ENCODE measurements around the gene LEF1.

LEF1 gene

DNA sequence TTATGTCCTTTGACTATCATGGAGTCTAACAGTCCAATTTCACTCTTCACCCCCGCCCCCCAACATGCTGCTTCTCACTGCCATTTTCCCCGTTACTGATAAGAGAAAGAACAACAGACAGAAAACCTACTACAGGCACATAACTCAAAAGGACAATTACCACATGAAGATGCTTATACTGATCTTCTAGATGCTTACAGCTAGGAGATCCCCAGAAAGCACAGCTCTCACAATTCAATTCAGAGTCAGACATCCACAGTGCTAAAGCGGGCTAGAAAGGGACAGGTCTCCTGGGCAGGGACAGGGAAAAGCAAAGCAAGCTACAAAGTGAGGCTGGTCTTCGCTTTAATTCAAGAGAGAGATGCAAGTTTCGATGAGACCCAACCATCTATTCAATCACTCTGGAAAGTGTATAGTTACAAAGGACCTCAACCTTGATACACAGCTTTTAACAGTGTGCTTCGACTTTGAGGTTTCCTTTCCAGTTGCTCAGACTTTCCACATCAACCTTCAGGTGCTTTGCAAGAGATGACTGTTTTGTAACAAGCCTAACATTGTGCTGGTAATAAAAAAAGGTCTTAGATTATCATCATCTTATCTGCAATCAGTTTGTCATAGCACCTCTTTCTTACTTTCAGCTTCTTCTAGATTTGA is 60.9 kb downstream of the LEF1 start:
- Histone ChIP-seq H3K36me3 (no peaks in the 10 kb centered on the region), H3K4me3 (no peak overlapping the region), H3K4me1 (no peaks in the 10 kb centered on the region), H3K27ac (no peak overlapping the region), H3K9me3 (no peaks in the 10 kb centered on the region), H3K27me3 (peaks cover 0 to 5% of the 10 kb centered on the region in 2 donors)
- TF ChIP-seq, protein P1, sequence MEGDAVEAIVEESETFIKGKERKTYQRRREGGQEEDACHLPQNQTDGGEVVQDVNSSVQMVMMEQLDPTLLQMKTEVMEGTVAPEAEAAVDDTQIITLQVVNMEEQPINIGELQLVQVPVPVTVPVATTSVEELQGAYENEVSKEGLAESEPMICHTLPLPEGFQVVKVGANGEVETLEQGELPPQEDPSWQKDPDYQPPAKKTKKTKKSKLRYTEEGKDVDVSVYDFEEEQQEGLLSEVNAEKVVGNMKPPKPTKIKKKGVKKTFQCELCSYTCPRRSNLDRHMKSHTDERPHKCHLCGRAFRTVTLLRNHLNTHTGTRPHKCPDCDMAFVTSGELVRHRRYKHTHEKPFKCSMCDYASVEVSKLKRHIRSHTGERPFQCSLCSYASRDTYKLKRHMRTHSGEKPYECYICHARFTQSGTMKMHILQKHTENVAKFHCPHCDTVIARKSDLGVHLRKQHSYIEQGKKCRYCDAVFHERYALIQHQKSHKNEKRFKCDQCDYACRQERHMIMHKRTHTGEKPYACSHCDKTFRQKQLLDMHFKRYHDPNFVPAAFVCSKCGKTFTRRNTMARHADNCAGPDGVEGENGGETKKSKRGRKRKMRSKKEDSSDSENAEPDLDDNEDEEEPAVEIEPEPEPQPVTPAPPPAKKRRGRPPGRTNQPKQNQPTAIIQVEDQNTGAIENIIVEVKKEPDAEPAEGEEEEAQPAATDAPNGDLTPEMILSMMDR (IDR thresholded peaks at IDR 0.05): no peak
- intact Hi-C loops (cut with DNase I; ENCODE audit: low total_unique reads): no loop called here
- DNase-seq: no peak

DNA sequence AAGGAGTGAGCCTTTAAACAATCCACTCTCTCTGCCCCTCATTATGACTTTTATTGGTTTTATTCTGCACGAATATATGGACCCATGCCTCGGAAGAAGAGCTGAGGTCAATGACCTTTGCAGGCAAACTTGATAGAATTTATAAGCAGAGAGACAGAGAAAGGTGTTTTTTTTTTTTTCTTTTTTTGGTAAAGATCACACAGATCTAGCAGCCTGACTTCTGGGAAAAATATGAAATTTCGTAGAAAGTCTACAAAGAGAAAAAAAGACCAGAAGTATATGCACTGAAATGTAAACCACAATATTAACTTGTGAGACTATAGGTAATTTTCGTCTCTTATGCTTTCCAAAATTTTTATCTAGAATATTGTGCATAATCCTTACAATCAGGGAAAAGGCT is 61.6 kb downstream of the LEF1 start:
- intact Hi-C loops (cut with DNase I; ENCODE audit: low total_unique reads): no loop called here
- TF ChIP-seq, protein P1 (IDR thresholded peaks at IDR 0.05): no peak
- Histone ChIP-seq H3K4me3 (no peak overlapping the region), H3K36me3 (no peaks in the 10 kb centered on the region), H3K27ac (no peak overlapping the region), H3K4me1 (no peaks in the 10 kb centered on the region), H3K9me3 (no peaks in the 10 kb centered on the region), H3K27me3 (peaks cover 0 to 5% of the 10 kb centered on the region in 2 donors)
- no peak for DNase-seq

DNA sequence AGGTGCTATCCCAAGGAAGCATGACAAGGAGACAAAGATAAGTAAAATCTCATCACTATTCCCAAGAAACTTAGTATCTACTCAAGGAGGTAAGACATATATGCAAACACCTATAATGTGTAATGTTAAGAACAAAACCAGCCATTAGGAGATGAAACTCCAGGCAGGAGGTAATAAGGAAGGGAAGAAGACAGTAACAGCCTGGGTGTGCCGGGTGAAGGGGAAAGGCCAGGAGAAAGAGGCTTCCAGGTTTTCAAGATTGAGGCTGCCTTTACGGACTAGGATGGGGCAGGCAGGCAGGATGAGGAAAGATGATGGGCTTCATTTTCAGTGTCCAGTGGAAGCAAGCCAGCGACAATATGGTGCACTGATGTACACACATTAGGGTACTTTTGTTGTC is 62.5 kb downstream of the LEF1 start:
- Histone ChIP-seq H3K9me3 (no peaks in the 10 kb centered on the region), H3K27me3 (peaks cover 0 to 2% of the 10 kb centered on the region in 2 donors), H3K4me3 (no peak overlapping the region), H3K36me3 (no peaks in the 10 kb centered on the region), H3K4me1 (no peaks in the 10 kb centered on the region), H3K27ac (no peak overlapping the region)
- TF ChIP-seq, protein P1 (IDR thresholded peaks at IDR 0.05): no peak
- no peak for DNase-seq
- intact Hi-C loops (cut with DNase I; ENCODE audit: low total_unique reads): no loop called here

GRCh38 chr4:108103099-108103862 is 65.5 kb downstream of the LEF1 start:
- no peaks in the 10 kb centered on the region for H3K4me1 ChIP-seq
- no peaks in the 10 kb centered on the region for H3K9me3 ChIP-seq
- H3K4me3 ChIP-seq: no peak overlapping the region
- H3K27me3 ChIP-seq: no peaks in the 10 kb centered on the region
- no peaks in the 10 kb centered on the region for H3K36me3 ChIP-seq
- TF ChIP-seq, protein P1 (IDR thresholded peaks at IDR 0.05): no peak
- no peak for DNase-seq
- no peak overlapping the region for H3K27ac ChIP-seq
- intact Hi-C loops (cut with DNase I; ENCODE audit: low total_unique reads): no loop called here

- intact Hi-C loops (cut with DNase I; ENCODE audit: low total_unique reads): no loop called here
- Histone ChIP-seq H3K27ac (no peak overlapping the region), H3K27me3 (no peaks in the 10 kb centered on the region), H3K9me3 (no peaks in the 10 kb centered on the region), H3K36me3 (no peaks in the 10 kb centered on the region), H3K4me3 (no peak overlapping the region), H3K4me1 (no peaks in the 10 kb centered on the region)
- TF ChIP-seq, protein P1 (IDR thresholded peaks at IDR 0.05): no peak
- DNase-seq: no peak
Measured at GRCh38 chr4:108100827-108101226, 67.9 kb downstream of the LEF1 start.
